ENCODE results near the gene NFATC2IP.
A peak's percentile ranks its signal among the peaks of the same experiment; 100 is the strongest.

The NFATC2IP gene

GRCh38 chr16:28915181-28915580 lies 35.6 kb upstream of the NFATC2IP start:
- ChIA-PET CTCF (no interaction called here), POLR2A (no interaction called here)
- H3K4me3 ChIP-seq (ENCODE audit: low read depth, low read length): no peak overlapping the region
- DNase-seq (ENCODE audit: low read depth, low spot score): peak; percentile 31
- no peak for TF ChIP-seq CTCF (IDR thresholded peaks at IDR 0.05; ENCODE audit: insufficient read depth, low read length, missing control alignments)

GRCh38 chr16:28917095-28917494 lies 33.6 kb upstream of the NFATC2IP start:
- no peak for TF ChIP-seq CTCF (IDR thresholded peaks at IDR 0.05; ENCODE audit: insufficient read depth, low read length, missing control alignments)
- ChIA-PET CTCF (interaction anchor here (0.8 kb wide), 1 partner anchor 28 kb away, joined by 3 read pairs; no protein-coding TSS in a partner anchor), POLR2A (interaction anchor here (0.8 kb wide), 1 partner anchor 10 kb away, joined by 3 read pairs; no protein-coding TSS in a partner anchor)
- no peak overlapping the region for H3K4me3 ChIP-seq (ENCODE audit: low read depth, low read length)
- no peak for DNase-seq (ENCODE audit: low read depth, low spot score)

GRCh38 chr16:28918698-28919097 lies 32.0 kb upstream of the NFATC2IP start:
- POLR2A ChIA-PET: no interaction called here

GRCh38 chr16:28923231-28923587 lies 27.5 kb upstream of the NFATC2IP start:
- H3K4me3 ChIP-seq (ENCODE audit: low read depth, low read length): no peak overlapping the region
- POLR2A ChIA-PET: no interaction called here
- no peak for TF ChIP-seq CTCF (IDR thresholded peaks at IDR 0.05; ENCODE audit: insufficient read depth, low read length, missing control alignments)
- no peak for DNase-seq (ENCODE audit: low read depth, low spot score)
- CTCF ChIA-PET: interaction anchor here (1.0 to 1.3 kb wide), 3 partner anchors 14 to 38 kb away, joined by 3 read pairs; no protein-coding TSS in a partner anchor

More at GRCh38 chr16:28918698-28919097, 32.0 kb upstream of the NFATC2IP start:
- TF ChIP-seq CTCF (IDR thresholded peaks at IDR 0.05; ENCODE audit: insufficient read depth, low read length, missing control alignments): no peak
- CTCF ChIA-PET: interaction anchor here (1.8 kb wide), 1 partner anchor 27 kb away, joined by 9 read pairs; no protein-coding TSS in a partner anchor
- no peak overlapping the region for H3K4me3 ChIP-seq (ENCODE audit: low read depth, low read length)
- DNase-seq (ENCODE audit: low read depth, low spot score): no peak

GRCh38 chr16:28923652-28924398 lies 26.9 kb upstream of the NFATC2IP start:
- CTCF ChIA-PET: interaction anchor here (1.0 to 1.9 kb wide), 4 partner anchors 13 to 39 kb away, joined by 3 to 5 read pairs (median 3); no protein-coding TSS in a partner anchor
- POLR2A ChIA-PET: no interaction called here
- TF ChIP-seq CTCF (IDR thresholded peaks at IDR 0.05; ENCODE audit: insufficient read depth, low read length, missing control alignments): no peak
- no peak for DNase-seq (ENCODE audit: low read depth, low spot score)
- H3K4me3 ChIP-seq (ENCODE audit: low read depth, low read length): peak overlapping the region; percentile 82

GRCh38 chr16:28924399-28924761 lies 26.4 kb upstream of the NFATC2IP start:
- peak overlapping the region; percentile 82 for H3K4me3 ChIP-seq (ENCODE audit: low read depth, low read length)
- no peak for TF ChIP-seq CTCF (IDR thresholded peaks at IDR 0.05; ENCODE audit: insufficient read depth, low read length, missing control alignments)
- CTCF ChIA-PET: interaction anchor here (1.9 kb wide), 1 partner anchor 21 kb away, joined by 5 read pairs; no protein-coding TSS in a partner anchor
- no peak for DNase-seq (ENCODE audit: low read depth, low spot score)
- POLR2A ChIA-PET: no interaction called here

All from AG04449 (cell line).